HEK293 (cell line): Measurements from ENCODE around the gene USE1.

ENCODE experiments used
- CTCF ChIP-seq: fragments of 450-650 bp; formaldehyde crosslinking; IDR thresholded peaks from 2 replicates; pipeline ENCODE4 v1.5.1; 2016; ENCODE audit warnings: missing biosample characterization, missing genetic modification characterization
- REST ChIP-seq: fragments of 450-650 bp; formaldehyde crosslinking; IDR thresholded peaks from 2 replicates; pipeline ENCODE4 v1.5.1; 2016; ENCODE audit warnings: missing biosample characterization, missing genetic modification characterization
- TCF7L2 ChIP-seq: IDR thresholded peaks from 2 replicates; pipeline ENCODE4 v1.6.1; 2011; ENCODE audit warnings: low read depth, mild to moderate bottlenecking, inconsistent platforms, low read length, moderate library complexity, borderline replicate concordance
- ZNF202 ChIP-seq: fragments of 450-650 bp; formaldehyde crosslinking; IDR thresholded peaks from 2 replicates; pipeline ENCODE4 v1.5.1; 2016; ENCODE audit warnings: missing biosample characterization, missing genetic modification characterization, borderline replicate concordance
- ZNF274 ChIP-seq, 2 experiments: fragments of 200-500 bp in 1 of 2; fragments of 450-650 bp in 1 of 2; sonication (Bioruptor generic) in 1 of 2; formaldehyde crosslinking in 1 of 2; IDR thresholded peaks; 2 replicates each; pipeline versions ENCODE4 v1.5.1 to v1.6.1; 2014 to 2016; ENCODE audit warnings: borderline replicate concordance in 1 of 2, inconsistent platforms in 1 of 2, low read length in 1 of 2, missing biosample characterization in 1 of 2, missing genetic modification characterization in 1 of 2
- ZSCAN18 ChIP-seq: fragments of 450-650 bp; formaldehyde crosslinking; IDR thresholded peaks from 2 replicates; pipeline ENCODE4 v1.5.1; 2016; ENCODE audit warnings: missing biosample characterization, missing genetic modification characterization

DNA sequence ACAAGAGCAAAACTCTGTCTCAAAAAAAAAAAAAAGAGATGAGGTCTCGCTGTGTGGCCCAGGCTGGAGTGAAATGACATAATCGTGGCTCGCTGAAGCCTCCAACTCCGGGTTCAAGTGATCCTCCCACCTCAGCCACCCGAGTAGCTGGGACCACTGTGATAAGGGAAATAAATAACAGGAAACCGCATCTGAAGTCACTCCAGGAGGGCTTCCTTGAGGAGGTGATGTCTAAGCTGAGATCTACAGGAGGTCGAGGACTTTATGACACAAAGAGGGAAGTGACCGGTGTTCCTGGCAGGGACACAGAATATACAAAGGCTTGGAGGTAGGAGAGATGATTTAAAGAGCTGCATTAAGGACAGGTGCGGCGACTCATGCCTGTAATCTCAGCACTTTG lies 39.5 kb downstream of the USE1 start:
- TF ChIP-seq CTCF: no peak
- no peak for TF ChIP-seq TCF7L2
- TF ChIP-seq ZNF202 (tag by site-specific recombination): no peak
- TF ChIP-seq ZSCAN18 (tag by site-specific recombination): no peak
- TF ChIP-seq ZNF274 (IDR thresholded peaks at IDR 0.05; ENCODE audit: low read length): no peak
- no peak for TF ChIP-seq ZNF274 (tag by site-specific recombination; IDR thresholded peaks at IDR 0.05; ENCODE audit: borderline replicate concordance)
- no peak for TF ChIP-seq REST
